ENCODE results near the gene PARP15.

- no peak for TF ChIP-seq EP300 (IDR thresholded peaks at IDR 0.05)
- no peak for TF ChIP-seq CTCF (IDR thresholded peaks at IDR 0.05)
- no peak for TF ChIP-seq POLR2A (IDR thresholded peaks at IDR 0.05)
Measured at GRCh38 chr3:122536632-122537001, 40.8 kb upstream of the PARP15 start.
